Body of pancreas (tissue), 4 donors: ENCODE results near the gene ATP2C2.

ENCODE experiments used
- POLR2A ChIP-seq, 3 donors: fragments of 450-650 bp; IDR thresholded peaks; one replicate each; pipeline ENCODE4 v1.6.1; 2016; ENCODE audit warnings: antibody characterized with exemption in 3 of 3, mild to moderate bottlenecking in 2 of 3
- TF ChIP-seq, protein P1 (sequence below), 7 experiments: fragments of 450-650 bp in 4 of 7; fragments of 200-600 bp in 3 of 7; sonication (generic) in 3 of 7; IDR thresholded peaks; one replicate each; pipeline ENCODE4 v1.5.1; 2016 to 2019; ENCODE audit warnings: antibody characterized with exemption in 7 of 7

DNA sequence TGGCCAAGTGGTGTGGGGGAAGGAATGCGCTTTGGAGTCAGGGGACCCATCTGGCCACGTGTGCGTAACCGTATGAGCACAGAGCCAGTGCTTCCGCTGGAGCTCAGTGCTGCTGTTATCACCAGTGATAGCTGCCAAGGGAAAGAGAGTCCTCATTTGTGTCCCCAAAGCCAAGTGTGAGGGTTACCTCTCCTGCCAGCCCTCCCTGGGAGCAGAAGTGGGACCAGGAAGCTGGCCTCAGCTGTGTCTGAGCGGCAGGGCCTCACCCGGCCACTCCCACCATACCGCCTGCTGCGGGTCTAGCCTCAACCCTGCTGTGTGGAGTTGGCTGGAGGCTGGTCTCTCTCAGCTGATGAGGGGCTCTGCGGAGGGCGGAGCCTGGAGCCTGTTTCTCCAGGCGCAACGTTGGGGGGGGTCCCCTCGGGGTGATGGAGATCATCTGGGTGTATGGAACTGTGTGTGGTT is 91.6 kb downstream of the ATP2C2 start:
- TF ChIP-seq, protein P1, sequence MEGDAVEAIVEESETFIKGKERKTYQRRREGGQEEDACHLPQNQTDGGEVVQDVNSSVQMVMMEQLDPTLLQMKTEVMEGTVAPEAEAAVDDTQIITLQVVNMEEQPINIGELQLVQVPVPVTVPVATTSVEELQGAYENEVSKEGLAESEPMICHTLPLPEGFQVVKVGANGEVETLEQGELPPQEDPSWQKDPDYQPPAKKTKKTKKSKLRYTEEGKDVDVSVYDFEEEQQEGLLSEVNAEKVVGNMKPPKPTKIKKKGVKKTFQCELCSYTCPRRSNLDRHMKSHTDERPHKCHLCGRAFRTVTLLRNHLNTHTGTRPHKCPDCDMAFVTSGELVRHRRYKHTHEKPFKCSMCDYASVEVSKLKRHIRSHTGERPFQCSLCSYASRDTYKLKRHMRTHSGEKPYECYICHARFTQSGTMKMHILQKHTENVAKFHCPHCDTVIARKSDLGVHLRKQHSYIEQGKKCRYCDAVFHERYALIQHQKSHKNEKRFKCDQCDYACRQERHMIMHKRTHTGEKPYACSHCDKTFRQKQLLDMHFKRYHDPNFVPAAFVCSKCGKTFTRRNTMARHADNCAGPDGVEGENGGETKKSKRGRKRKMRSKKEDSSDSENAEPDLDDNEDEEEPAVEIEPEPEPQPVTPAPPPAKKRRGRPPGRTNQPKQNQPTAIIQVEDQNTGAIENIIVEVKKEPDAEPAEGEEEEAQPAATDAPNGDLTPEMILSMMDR (IDR thresholded peaks at IDR 0.05) = no peak
- TF ChIP-seq POLR2A (IDR thresholded peaks at IDR 0.05) = no peak
